ENCODE data around the gene PDE8B.
"Not testable (repeated sequence)": the region's sequence is repeated elsewhere in the genome, so short reads cannot be mapped to it uniquely, and the experiment has no call there.

DNA sequence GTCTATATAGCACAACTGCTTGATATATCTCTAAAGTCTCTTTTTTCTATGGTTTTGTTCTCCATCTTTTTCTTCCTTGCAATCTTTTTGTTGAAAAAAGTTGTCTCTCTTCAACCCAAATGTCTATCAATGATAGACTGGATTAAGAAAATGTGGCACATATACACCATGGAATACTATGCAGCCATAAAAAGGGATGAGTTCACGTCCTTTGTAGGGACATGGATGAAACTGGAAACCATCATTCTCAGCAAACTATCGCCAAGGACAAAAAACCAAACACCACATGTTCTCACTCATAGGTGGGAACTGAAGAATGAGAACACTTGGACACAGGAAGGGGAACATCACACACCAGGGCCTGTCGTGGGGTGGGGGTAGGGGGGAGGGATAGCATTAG lies 258.4 kb downstream of the PDE8B start:
- TF ChIP-seq, protein P1, sequence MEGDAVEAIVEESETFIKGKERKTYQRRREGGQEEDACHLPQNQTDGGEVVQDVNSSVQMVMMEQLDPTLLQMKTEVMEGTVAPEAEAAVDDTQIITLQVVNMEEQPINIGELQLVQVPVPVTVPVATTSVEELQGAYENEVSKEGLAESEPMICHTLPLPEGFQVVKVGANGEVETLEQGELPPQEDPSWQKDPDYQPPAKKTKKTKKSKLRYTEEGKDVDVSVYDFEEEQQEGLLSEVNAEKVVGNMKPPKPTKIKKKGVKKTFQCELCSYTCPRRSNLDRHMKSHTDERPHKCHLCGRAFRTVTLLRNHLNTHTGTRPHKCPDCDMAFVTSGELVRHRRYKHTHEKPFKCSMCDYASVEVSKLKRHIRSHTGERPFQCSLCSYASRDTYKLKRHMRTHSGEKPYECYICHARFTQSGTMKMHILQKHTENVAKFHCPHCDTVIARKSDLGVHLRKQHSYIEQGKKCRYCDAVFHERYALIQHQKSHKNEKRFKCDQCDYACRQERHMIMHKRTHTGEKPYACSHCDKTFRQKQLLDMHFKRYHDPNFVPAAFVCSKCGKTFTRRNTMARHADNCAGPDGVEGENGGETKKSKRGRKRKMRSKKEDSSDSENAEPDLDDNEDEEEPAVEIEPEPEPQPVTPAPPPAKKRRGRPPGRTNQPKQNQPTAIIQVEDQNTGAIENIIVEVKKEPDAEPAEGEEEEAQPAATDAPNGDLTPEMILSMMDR (IDR thresholded peaks at IDR 0.05; ENCODE audit: borderline replicate concordance, extremely low read depth, low read length, poor library complexity, severe bottlenecking) = not testable (repeated sequence)
- TF ChIP-seq EZH2 (IDR thresholded peaks at IDR 0.05; ENCODE audit: borderline replicate concordance, low read depth, low read length, severe bottlenecking) = not testable (repeated sequence)
